ENCODE data around the gene PRKCB.

DNA sequence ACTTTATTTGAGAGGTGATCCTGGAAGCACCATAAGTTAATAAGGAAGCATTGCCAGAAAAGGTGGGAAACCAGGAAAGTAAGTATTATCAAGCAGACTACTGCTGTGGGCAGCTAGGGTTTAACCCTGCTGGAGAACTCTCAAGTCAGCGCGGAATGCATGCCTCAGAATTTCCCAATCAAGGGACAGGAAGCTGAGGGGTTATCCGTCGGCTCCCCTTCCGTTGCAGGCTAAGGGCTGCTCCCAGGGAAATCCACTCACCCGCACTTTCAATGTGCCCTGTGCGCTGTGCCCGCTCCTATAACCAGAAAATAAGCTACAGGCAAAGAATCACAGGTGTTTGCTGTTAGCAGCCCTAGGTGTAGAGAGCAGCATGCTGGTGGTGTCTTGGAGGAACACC is 281.9 kb downstream of the PRKCB start:
- TF ChIP-seq EP300 (IDR thresholded peaks at IDR 0.05) (no peak), POLR2A (IDR thresholded peaks at IDR 0.05) (no peak), POLR2AphosphoS5 (IDR thresholded peaks at IDR 0.05) (no peak)
- TF ChIP-seq, protein P1, sequence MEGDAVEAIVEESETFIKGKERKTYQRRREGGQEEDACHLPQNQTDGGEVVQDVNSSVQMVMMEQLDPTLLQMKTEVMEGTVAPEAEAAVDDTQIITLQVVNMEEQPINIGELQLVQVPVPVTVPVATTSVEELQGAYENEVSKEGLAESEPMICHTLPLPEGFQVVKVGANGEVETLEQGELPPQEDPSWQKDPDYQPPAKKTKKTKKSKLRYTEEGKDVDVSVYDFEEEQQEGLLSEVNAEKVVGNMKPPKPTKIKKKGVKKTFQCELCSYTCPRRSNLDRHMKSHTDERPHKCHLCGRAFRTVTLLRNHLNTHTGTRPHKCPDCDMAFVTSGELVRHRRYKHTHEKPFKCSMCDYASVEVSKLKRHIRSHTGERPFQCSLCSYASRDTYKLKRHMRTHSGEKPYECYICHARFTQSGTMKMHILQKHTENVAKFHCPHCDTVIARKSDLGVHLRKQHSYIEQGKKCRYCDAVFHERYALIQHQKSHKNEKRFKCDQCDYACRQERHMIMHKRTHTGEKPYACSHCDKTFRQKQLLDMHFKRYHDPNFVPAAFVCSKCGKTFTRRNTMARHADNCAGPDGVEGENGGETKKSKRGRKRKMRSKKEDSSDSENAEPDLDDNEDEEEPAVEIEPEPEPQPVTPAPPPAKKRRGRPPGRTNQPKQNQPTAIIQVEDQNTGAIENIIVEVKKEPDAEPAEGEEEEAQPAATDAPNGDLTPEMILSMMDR (IDR thresholded peaks at IDR 0.05), result no peak

All from gastroesophageal sphincter (tissue), 3 donors.